ENCODE measurements around the gene NIPSNAP2. TPM values are rescaled to one million over a fixed set of nuclear protein-coding genes. Genes with fewer than 3 reads are reported as not detected.
A peak's percentile ranks its signal among the peaks of the same experiment; 100 is the strongest.
"Not testable (repeated sequence)": the region's sequence is repeated elsewhere in the genome, so short reads cannot be mapped to it uniquely, and the experiment has no call there.

The NIPSNAP2 gene
- 41.3 and 43.9 TPM in 2 replicates for total RNA-seq

GRCh38 chr7:55964261-55965099, at the start of gene NIPSNAP2:
Gene NIPSNAP2, plus strand, starts transcription at chr7:55964585. Its CDS starts 25 bp downstream, at chr7:55964610.
- DNase-seq (ENCODE audit: low read depth in 2 of 2), result peak in 1 of 2 donors; percentile 69

DNA sequence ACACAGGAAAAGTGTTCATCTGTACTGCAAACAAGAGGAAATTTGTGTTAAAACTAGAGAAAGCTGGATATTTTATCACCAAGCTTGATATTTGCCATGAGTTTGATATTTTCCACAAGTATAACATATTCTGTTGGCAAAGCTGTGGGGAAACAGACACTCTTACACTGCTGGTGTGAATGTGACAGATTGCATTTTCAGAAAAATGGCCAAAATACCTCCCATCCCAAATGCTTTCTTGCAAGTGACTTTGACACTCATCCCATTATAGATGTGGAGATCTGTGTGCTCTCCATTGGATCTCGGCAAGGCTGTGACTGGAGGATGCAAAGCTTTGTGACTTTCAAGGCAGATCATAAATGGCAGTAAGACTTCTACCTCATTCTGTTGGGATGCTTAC, 46.6 kb upstream of the NIPSNAP2 start:
- DNase-seq (ENCODE audit: low read depth in 2 of 2), result no peak

- DNase-seq (ENCODE audit: low read depth in 2 of 2), result no peak
Measured at GRCh38 chr7:55928006-55928767, 36.2 kb upstream of the NIPSNAP2 start.

DNA sequence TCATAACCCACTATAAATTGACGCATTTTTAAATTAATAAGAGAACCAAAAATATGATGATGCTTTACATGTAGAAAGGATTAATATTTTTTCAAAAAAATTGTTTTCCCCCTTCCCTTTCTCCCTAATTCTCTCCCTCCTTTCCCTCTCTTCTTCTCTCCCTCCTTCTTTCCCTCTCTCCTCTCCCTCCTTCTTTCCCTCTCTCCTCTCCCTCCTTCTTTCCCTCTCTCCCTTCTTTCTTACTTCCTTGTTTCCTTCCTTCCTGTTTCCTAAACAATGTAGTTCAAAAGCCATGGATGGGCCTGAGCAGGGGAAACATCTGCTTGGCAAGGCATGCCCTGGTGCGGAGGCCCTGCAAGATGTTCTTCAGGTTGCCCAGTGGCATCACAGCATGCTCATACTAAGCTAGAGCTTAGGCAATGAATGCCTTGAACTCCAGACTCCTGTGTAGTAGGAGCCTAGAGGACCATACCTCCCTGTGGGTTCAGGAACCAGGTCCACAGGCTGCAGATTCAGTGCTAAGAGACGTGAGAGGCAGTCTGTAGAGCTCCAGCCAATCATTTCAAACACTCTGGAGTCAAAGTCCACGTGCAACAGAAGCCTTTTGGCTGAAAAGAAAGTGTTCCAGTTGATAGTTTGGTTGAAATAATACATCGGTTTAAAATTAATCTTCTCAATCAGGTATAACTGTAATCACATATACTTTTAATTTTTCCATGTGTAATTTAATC, 32.8 kb upstream of the NIPSNAP2 start:
- DNase-seq (ENCODE audit: low read depth in 2 of 2), result no peak

GRCh38 chr7:55939514-55940123, 24.8 kb upstream of the NIPSNAP2 start:
- DNase-seq (ENCODE audit: low read depth in 2 of 2), result no peak

- DNase-seq (ENCODE audit: low read depth in 2 of 2), result no peak
Measured at GRCh38 chr7:55946545-55946944, 17.8 kb upstream of the NIPSNAP2 start.

GRCh38 chr7:55951637-55952351, 12.6 kb upstream of the NIPSNAP2 start, which contains the start of gene MRPS17:
Gene MRPS17, plus strand, starts transcription at chr7:55951877. Its CDS starts 1,319 bp downstream, at chr7:55953196.
- peak; percentile 82 to 89 for DNase-seq (ENCODE audit: low read depth in 2 of 2)

DNA sequence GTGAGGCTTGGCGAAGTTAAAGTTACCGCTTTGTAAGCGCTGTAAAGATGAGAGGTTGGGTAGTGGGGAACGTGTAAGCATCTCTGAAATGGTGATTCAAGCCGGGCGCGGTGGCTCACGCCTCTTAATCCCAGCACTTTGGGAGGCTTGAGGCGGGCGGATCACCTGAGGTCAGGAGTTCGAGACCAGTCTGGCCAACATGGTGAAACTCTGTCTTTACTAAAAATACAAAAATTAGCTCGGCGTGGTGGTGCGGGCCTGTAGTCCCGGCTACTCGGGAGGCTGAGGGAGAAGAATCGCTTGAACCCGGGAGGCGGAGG, 12.1 kb upstream of the NIPSNAP2 start:
- DNase-seq (ENCODE audit: low read depth in 2 of 2), result not testable (repeated sequence)

- DNase-seq (ENCODE audit: low read depth in 2 of 2), result no peak
Measured at GRCh38 chr7:55953707-55954475, 10.5 kb upstream of the NIPSNAP2 start.

DNA sequence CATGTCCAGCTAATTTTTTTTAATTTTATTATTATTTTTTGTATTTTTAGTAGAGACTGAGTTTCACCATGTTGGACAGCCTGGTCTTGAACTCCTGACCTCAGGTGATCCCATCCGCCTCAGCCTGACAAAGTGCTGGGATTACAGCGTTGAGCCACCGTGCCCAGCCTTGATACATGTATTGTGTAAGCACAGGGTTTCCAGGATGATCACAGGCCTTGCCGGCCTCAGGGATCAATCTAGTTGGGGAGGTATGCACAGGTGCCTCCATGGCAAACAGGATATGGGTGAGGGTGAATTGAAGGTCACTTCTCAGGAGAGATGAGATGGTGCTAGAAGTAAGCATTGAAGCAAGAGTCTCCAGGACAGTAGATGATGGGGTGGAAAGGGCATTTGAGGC, 7.2 kb upstream of the NIPSNAP2 start:
- no peak for DNase-seq (ENCODE audit: low read depth in 2 of 2)

- no peak for DNase-seq (ENCODE audit: low read depth in 2 of 2)
Measured at GRCh38 chr7:55962014-55962413, 2.4 kb upstream of the NIPSNAP2 start.

- no peak for DNase-seq (ENCODE audit: low read depth in 2 of 2)
Measured at GRCh38 chr7:55963584-55964168, 709 bp upstream of the NIPSNAP2 start.

DNA sequence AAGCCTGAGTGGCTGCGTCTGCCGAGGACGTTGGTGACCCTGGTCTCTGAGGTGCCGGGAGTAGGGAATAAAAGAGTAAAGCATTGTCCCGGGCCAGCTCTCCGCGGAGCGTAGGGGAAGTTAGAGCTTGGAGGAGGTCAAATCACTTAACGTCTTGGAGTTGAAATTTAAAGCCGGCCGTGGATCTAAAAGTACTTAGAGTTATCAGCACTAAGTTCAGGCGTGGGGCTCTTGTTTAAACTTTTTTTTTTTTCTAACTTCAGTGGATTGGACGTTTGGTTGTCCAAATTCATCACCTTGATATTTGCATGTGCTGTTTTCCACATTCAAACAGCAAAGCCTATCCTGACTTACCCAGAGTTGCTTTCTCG, 700 bp downstream of the NIPSNAP2 start:
- DNase-seq (ENCODE audit: low read depth in 2 of 2), result no peak

DNA sequence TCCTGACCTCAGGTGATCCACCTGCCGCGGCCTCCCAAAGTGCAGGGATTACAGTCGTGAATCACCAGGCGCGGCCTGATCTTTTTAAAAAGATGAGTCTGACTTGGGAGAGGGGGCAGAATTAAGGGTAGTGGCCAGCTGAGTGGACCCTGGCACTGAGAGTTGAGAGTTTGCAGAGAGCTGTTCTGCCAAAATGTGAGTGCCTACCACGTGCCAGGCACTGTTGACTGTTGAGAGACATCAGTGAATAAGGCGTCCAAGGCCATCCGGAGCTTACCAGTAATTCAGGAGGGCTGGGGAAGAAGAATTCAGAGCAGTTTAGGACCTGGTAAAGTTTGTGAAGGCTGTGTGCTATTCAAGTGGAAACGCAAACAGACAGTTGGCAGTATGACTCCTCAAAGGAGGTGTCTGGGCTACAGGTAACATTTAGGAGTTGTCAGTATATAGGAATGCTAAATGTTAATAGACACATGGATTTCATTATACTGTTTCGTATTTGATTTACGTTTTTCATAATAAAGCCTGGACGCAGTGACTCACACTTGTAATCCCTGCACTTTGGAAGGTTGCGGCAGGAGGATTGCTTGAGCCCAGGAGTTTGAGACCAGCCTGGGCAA, 1.5 kb downstream of the NIPSNAP2 start:
- DNase-seq (ENCODE audit: low read depth in 2 of 2), result no peak

DNA sequence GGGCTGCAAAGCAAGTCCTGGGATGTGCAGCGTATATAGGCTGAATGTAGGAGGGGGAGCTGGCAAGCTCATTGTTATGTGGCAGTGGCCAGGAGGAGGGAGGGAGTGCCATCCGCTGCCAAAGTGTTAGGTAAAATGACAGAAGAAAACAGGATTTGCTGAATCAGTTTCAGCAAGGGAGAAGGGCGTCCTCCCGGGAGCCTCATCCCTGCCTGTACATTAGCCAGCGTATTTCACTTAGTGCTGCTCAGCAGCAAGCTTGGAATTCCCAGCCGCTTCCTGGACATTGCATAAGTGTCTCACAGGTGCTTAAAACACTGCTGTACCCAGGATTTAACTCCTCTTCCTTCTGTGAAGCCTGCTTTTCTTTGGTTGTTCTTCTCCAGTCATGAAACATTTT, 2.5 kb downstream of the NIPSNAP2 start:
- DNase-seq (ENCODE audit: low read depth in 2 of 2), result no peak

GRCh38 chr7:55969391-55969790, 5.0 kb downstream of the NIPSNAP2 start:
- DNase-seq (ENCODE audit: low read depth in 2 of 2), result no peak

- no peak for DNase-seq (ENCODE audit: low read depth in 2 of 2)
Measured at GRCh38 chr7:55970561-55970960, 6.2 kb downstream of the NIPSNAP2 start.

- no peak for DNase-seq (ENCODE audit: low read depth in 2 of 2)
Measured at GRCh38 chr7:55970978-55971377, 6.6 kb downstream of the NIPSNAP2 start.

DNA sequence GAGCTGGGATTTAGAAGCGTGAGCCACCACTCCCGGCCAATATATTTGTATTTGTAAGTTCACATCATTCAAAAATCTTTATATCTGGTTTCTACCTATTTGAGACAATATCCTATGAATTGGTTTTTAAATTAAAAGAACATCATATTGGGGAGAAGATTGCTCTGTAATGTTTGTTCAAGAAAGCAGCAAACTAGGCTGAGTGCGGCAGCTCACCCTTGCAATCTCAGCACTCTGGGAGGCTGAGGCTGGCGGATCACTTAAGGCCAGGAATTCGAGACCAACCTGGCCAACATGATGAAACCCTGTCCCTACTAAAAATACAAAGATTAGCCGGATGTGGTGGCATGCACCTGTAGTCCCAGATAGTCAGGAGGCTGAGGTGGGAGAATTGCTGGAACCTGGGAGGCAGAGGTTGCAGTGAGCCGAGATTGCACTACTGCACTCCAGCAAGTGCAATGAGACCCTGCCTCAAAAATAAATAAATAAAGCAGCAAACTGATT, 9.4 kb downstream of the NIPSNAP2 start:
- DNase-seq (ENCODE audit: low read depth in 2 of 2), result no peak

Measured in dermis microvascular lymphatic vessel endothelial cell (primary cell).